Nephron progenitor cell (in vitro differentiated cells): ENCODE data around the gene AP3M1.
A peak's percentile ranks its signal among the peaks of the same experiment; 100 is the strongest.
"Not testable (repeated sequence)": the region's sequence is repeated elsewhere in the genome, so short reads cannot be mapped to it uniquely, and the experiment has no call there.

Experiments
- DNase-seq: peaks from one replicate; pipeline ENCODE4 v3.0.0; 2021
- H3K27ac Mint-ChIP-seq: 2 replicates; pipeline ENCODE4 v1.8.0; 2021; ENCODE audit warnings: mild to moderate bottlenecking, moderate library complexity, mixed read lengths
- H3K27me3 Mint-ChIP-seq: 2 replicates; pipeline ENCODE4 v1.8.0; 2021; ENCODE audit warnings: mild to moderate bottlenecking, low read depth, mixed read lengths; ENCODE audit not compliant: poor library complexity
- H3K36me3 Mint-ChIP-seq: 2 replicates; pipeline ENCODE4 v1.8.0; 2021; ENCODE audit warnings: low read depth, mixed read lengths
- H3K4me1 Mint-ChIP-seq: 2 replicates; pipeline ENCODE4 v1.8.0; 2021; ENCODE audit warnings: mixed read lengths
- H3K4me3 Mint-ChIP-seq: 2 replicates; pipeline ENCODE4 v1.8.0; 2021; ENCODE audit warnings: mild to moderate bottlenecking, moderate library complexity, mixed read lengths
- H3K9me3 Mint-ChIP-seq: 2 replicates; pipeline ENCODE4 v1.8.0; 2021; ENCODE audit warnings: mild to moderate bottlenecking, moderate library complexity, mixed read lengths
- CTCF ChIP-seq: fragments of 200-600 bp; sonication (generic); IDR thresholded peaks from 2 replicates; pipeline ENCODE4 v1.5.0; 2021; ENCODE audit warnings: antibody characterized with exemption

AP3M1 gene

GRCh38 chr10:74156919-74157289 lies 6.3 kb upstream of the AP3M1 start:
- Mint-ChIP-seq H3K9me3 (no peaks in the 10 kb centered on the region), H3K36me3 (peaks cover 9% of the 10 kb centered on the region), H3K4me1 (peaks cover 21% of the 10 kb centered on the region), H3K4me3 (no peak overlapping the region), H3K27me3 (peaks cover 2% of the 10 kb centered on the region), H3K27ac (no peak overlapping the region)
- TF ChIP-seq CTCF, result no peak
- no peak for DNase-seq

GRCh38 chr10:74153676-74154075 lies 3.0 kb upstream of the AP3M1 start:
- TF ChIP-seq CTCF, result no peak
- H3K27ac Mint-ChIP-seq, result no peak overlapping the region
- no peak for DNase-seq
- H3K4me3 Mint-ChIP-seq, result no peak overlapping the region
- H3K4me1 Mint-ChIP-seq, result peaks cover 22% of the 10 kb centered on the region
- no peaks in the 10 kb centered on the region for H3K9me3 Mint-ChIP-seq
- no peaks in the 10 kb centered on the region for H3K36me3 Mint-ChIP-seq
- H3K27me3 Mint-ChIP-seq, result peaks cover 2% of the 10 kb centered on the region

GRCh38 chr10:74153123-74153522 lies 2.5 kb upstream of the AP3M1 start:
- peaks cover 2% of the 10 kb centered on the region for H3K36me3 Mint-ChIP-seq
- no peak overlapping the region for H3K27ac Mint-ChIP-seq
- peaks cover 23% of the 10 kb centered on the region for H3K4me1 Mint-ChIP-seq
- no peak overlapping the region for H3K4me3 Mint-ChIP-seq
- no peak for DNase-seq
- H3K27me3 Mint-ChIP-seq, result peaks cover 2% of the 10 kb centered on the region
- no peak for TF ChIP-seq CTCF
- no peaks in the 10 kb centered on the region for H3K9me3 Mint-ChIP-seq

GRCh38 chr10:74151879-74152722 lies 1.5 kb upstream of the AP3M1 start:
- no peak for TF ChIP-seq CTCF
- Mint-ChIP-seq H3K27me3 (peaks cover 2% of the 10 kb centered on the region), H3K4me1 (peaks cover 28% of the 10 kb centered on the region), H3K9me3 (no peaks in the 10 kb centered on the region), H3K27ac (no peak overlapping the region), H3K36me3 (peaks cover 12% of the 10 kb centered on the region), H3K4me3 (no peak overlapping the region)
- no peak for DNase-seq

GRCh38 chr10:74150990-74151878 lies 606 bp upstream of the AP3M1 start, which contains the start of gene ADK:
ADK (plus strand) TSS chr10:74151221; CDS start chr10:74151279, 58 bp downstream.
- Mint-ChIP-seq H3K4me1 (peaks cover 29% of the 10 kb centered on the region), H3K9me3 (no peaks in the 10 kb centered on the region), H3K36me3 (peaks cover 18% of the 10 kb centered on the region), H3K27me3 (no peaks in the 10 kb centered on the region), H3K4me3 (no peak within 1 kb of the TSS), H3K27ac (no peak within 1 kb of the TSS)
- peak; percentile 100 for DNase-seq
- peak; percentile 44 for TF ChIP-seq CTCF

- H3K4me3 Mint-ChIP-seq, H3K27me3 Mint-ChIP-seq, H3K27ac Mint-ChIP-seq, DNase-seq, H3K9me3 Mint-ChIP-seq: not testable (repeated sequence)
- H3K4me1 Mint-ChIP-seq, result peaks cover 23% of the 10 kb centered on the region
- peaks cover 23% of the 10 kb centered on the region for H3K36me3 Mint-ChIP-seq
Observed at GRCh38 chr10:74146980-74147379, 3.6 kb downstream of the AP3M1 start.
